Small intestine (tissue), 16 donors: ENCODE data around the gene ZSWIM1. TPM values are rescaled to one million over a fixed set of nuclear protein-coding genes. Genes with fewer than 3 reads are reported as not detected.

ENCODE experiments used
- DNase-seq, 2 donors: peaks; one replicate each; pipeline versions ENCODE4 v3.0.0 to v3.0.0-alpha.2; 2013
- FAIRE-seq: peaks from 2 replicates; lab custom pipeline; 2012; peaks lifted over from hg19 to GRCh38; lab: Jason Lieb, UNC
- H3K27ac ChIP-seq, 3 donors: one replicate each; pipeline ENCODE4 v1.5.1; 2013; ENCODE audit warnings: low read length in 2 of 3, mild to moderate bottlenecking in 2 of 3, control low read depth in 1 of 3, inconsistent platforms in 1 of 3, low read depth in 1 of 3, moderate library complexity in 1 of 3
- H3K27me3 ChIP-seq, 3 donors: one replicate each; pipeline ENCODE4 v1.6.1; 2013; ENCODE audit warnings: low read length in 3 of 3, inconsistent platforms in 1 of 3; ENCODE audit not compliant: control insufficient read depth in 3 of 3, insufficient read depth in 3 of 3
- H3K36me3 ChIP-seq, 3 donors: one replicate each; pipeline ENCODE4 v1.6.1; 2013; ENCODE audit warnings: low read length in 3 of 3, inconsistent platforms in 1 of 3, low read depth in 1 of 3, mild to moderate bottlenecking in 1 of 3, moderate library complexity in 1 of 3; ENCODE audit not compliant: control insufficient read depth in 3 of 3, insufficient read depth in 2 of 3
- H3K4me1 ChIP-seq, 3 donors: one replicate each; pipeline ENCODE4 v1.6.1; 2013; ENCODE audit warnings: low read length in 2 of 3, inconsistent platforms in 1 of 3, low read depth in 1 of 3, mild to moderate bottlenecking in 1 of 3, moderate library complexity in 1 of 3; ENCODE audit not compliant: control insufficient read depth in 3 of 3, insufficient read depth in 2 of 3
- H3K4me3 ChIP-seq, 3 donors: one replicate each; pipeline ENCODE4 v1.5.1; 2013; ENCODE audit warnings: low read length in 3 of 3, control low read depth in 1 of 3, inconsistent platforms in 1 of 3, low read depth in 1 of 3, mild to moderate bottlenecking in 1 of 3, moderate library complexity in 1 of 3
- H3K9me3 ChIP-seq, 2 donors: one replicate each; pipeline ENCODE4 v1.6.1; 2013; ENCODE audit warnings: low read depth in 1 of 2, low read length in 1 of 2; ENCODE audit not compliant: control insufficient read depth in 2 of 2, insufficient read depth in 1 of 2
- WGBS, 3 donors: extraction: QIAGEN DNeasy Blood & Tissue Kit; methylation state at CpG; one replicate each; pipeline ENCODE4 v1.1.7; 2013; 5-methylcytosine and 5-hydroxymethylcytosine counted together
- long read RNA-seq, 10 donors: transcript quantifications; one replicate each; lab custom pipeline, GENCODE V29; 2026
- polyA plus RNA-seq, 4 donors: library from polyadenylated mRNA; stranded (reverse) in 3 of 4; unstranded in 1 of 4; fragments of 200-250 nt in 3 of 4; fragments of 120-200 nt in 1 of 4; gene quantifications; one replicate each; pipeline versions ENCODE4 v1.2.1 to v1.2.3, GENCODE V29; 2013
- donor health status: healthy with polysubstance abuse.
- donor health status: control.
- donor health status: control.
- donor health status: Bipolar disorder and iron deficiency.
- donor health status: healthy.

ZSWIM1 gene
- 10 to 100 TPM in 1 of 4 donors, 1 to 10 TPM in 3; 2.5 to 17.1 (median 3.6) TPM for polyA plus RNA-seq
- long read RNA-seq, donor 1, partial matches to known transcripts, result 0 of 4 reads
- long read RNA-seq, donor 1, other reads (novel, unspliced or antisense), result 0 of 4 reads
- long read RNA-seq, donor 2, partial matches to known transcripts, result 7 of 7 reads
- long read RNA-seq, donor 2, other reads (novel, unspliced or antisense), result 0 of 7 reads
- long read RNA-seq, donor 3, partial matches to known transcripts, result 22 of 22 reads
- long read RNA-seq, donor 3, other reads (novel, unspliced or antisense), result 0 of 22 reads
- long read RNA-seq, donor 4, result 0 reads
- long read RNA-seq, donor 5, result 0 reads
- long read RNA-seq, donor 6, result 0 reads
- long read RNA-seq, donor 7, partial matches to known transcripts, result 0 of 1 reads
- long read RNA-seq, donor 7, other reads (novel, unspliced or antisense), result 0 of 1 reads
- long read RNA-seq, donor 8, result 0 reads
- long read RNA-seq, donor 9, partial matches to known transcripts, result 0 of 1 reads
- long read RNA-seq, donor 9, other reads (novel, unspliced or antisense), result 0 of 1 reads
- long read RNA-seq, donor 10, partial matches to known transcripts, result 9 of 11 reads
- long read RNA-seq, donor 10, other reads (novel, unspliced or antisense), result 0 of 11 reads

DNA sequence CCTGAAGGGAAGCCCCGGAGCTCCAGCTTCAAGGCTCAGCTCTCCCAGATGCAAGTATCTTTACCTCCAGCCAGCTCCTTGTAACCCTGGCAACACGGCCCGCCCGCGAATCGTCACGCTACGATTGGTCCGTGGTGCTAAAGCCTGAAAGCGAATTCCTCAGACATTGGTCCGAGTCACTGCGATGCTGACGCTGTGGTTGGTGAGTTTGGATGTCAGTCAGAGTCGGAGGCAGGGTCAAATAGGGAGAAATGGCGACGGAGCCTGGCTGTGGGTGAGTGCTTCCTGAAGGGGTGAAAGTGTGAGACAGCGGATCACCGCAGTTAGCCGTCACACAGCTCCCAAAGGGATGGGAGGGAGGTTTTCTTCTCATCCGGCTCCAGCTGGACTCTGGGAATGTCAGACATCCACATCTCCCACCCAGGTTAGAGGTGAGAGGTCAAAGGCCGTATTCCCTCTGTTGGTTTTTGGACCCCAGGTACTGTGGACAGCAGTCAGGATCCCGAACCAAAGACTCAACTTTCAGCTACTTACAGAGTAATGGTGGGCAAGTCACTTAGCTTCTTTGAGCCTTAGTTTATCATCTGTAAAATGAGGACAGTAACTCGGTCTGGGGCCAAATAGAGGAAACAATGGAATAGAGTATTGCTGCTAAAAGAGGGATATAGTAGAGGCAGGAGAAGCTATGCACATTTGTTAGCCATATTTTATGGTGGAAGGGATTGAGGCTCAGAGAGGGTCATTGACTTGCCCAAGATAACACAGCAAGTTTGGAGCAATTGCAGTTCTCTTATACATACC, at the start of gene ZSWIM1:
Gene ZSWIM1, plus strand, starts transcription at position 240 of the 801 bp plus-strand sequence. CDS start 1,366 bp downstream, outside the sequence.
- FAIRE-seq (no peak), DNase-seq (peak; percentile 99 to 100)
- 0 to 1% (median 0%) methylated on average over 23 of the region's 23 CpGs for WGBS, 3 donors
- Histone ChIP-seq H3K27ac (peak within 1 kb of the TSS; percentile 66 to 91 (median 77)), H3K4me1 (peaks cover 0 to 10% (median 0%) of the 10 kb centered on the region in 3 donors), H3K36me3 (peaks cover 3 to 44% (median 8%) of the 10 kb centered on the region in 3 donors), H3K4me3 (peak within 1 kb of the TSS; percentile 37 to 73 (median 65)), H3K9me3 (no peaks in the 10 kb centered on the region), H3K27me3 (no peaks in the 10 kb centered on the region)

DNA sequence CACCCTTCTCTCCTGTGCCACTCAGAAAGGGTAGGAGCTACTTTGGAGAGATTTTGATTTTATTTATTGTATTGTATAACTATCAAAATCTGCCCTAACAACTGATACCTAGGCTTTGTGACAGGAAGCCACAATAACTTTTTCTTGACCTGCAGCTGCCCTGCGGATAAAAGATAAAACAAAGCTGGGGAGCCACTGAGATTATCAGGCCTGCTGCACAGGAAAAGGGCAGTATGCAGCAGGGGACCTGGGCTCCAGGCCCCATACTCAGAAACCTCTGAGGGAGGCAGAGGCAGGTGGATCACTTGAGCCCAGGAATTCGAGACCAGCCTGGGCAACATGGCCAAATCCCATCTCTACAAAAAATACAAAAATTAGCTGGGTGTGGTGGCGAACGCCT, 48.4 kb upstream of the ZSWIM1 start:
- FAIRE-seq (no peak), DNase-seq (no peak)
- WGBS, 3 donors, result 83 to 88% (median 84%) methylated on average over 4 of the region's 4 CpGs
- Histone ChIP-seq H3K27me3 (no peaks in the 10 kb centered on the region), H3K27ac (peak overlapping the region in 1 of 3 donors; percentile 87), H3K36me3 (peaks cover 0 to 8% (median 0%) of the 10 kb centered on the region in 3 donors), H3K9me3 (no peaks in the 10 kb centered on the region), H3K4me3 (no peak overlapping the region), H3K4me1 (peaks cover 0 to 3% (median 0%) of the 10 kb centered on the region in 3 donors)

DNA sequence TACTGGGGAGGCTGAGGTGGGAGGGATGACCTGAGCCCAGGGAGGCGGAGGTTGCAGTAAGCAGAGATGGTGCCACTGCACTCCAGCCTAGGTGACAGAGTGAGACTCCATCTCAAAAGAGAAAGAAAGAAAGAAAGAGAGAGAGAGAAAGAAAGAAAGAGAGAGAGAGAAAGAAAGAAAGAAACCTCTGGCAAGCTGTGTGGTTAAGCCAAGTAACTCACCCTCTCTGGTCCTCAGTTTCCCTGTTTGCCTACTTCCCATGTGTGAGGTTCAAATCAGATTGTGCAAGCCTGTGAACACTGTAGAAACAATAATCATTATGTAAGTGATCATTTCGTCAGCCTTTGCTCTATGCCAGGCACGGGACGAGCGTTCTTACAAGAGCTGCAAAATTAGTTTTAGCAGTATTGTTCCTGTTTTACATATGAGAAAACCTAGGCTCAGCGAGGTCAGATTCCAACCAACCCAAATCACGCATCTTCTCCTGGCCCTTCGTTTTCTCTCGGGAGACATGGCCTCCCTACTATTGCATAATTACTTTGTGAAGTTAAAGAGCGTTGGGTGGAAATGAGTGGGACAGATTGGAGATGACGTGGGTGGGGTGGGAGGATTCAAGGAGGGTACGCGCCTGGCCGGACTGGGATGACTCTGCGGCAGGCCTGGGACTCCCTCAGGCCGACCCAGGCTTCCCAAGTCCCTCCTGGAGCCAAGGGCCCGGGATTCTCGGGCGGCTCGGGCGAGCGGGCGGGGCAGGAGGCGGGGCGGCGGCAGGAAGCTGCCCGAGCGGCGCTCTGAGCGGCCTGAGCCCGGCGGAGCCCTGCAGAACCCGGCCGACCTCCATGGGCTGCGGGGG, 47.8 kb upstream of the ZSWIM1 start, which contains the start of gene SNX21:
Gene SNX21, plus strand, starts transcription at position 770 of the 853 bp plus-strand sequence. CDS start 121 bp downstream, outside the sequence.
- peaks cover 0 to 8% (median 0%) of the 10 kb centered on the region in 3 donors for H3K36me3 ChIP-seq
- H3K4me3 ChIP-seq, result peak within 1 kb of the TSS; percentile 72 to 83 (median 74)
- no peaks in the 10 kb centered on the region for H3K9me3 ChIP-seq
- WGBS, 3 donors, result 5 to 13% (median 6%) methylated on average over 19 to 35 of the region's 35 CpGs
- no peaks in the 10 kb centered on the region for H3K27me3 ChIP-seq
- DNase-seq, result peak; percentile 67 to 87
- H3K27ac ChIP-seq, result peak within 1 kb of the TSS; percentile 54 to 87 (median 72)
- no peak for FAIRE-seq
- peaks cover 0 to 3% (median 0%) of the 10 kb centered on the region in 3 donors for H3K4me1 ChIP-seq

DNA sequence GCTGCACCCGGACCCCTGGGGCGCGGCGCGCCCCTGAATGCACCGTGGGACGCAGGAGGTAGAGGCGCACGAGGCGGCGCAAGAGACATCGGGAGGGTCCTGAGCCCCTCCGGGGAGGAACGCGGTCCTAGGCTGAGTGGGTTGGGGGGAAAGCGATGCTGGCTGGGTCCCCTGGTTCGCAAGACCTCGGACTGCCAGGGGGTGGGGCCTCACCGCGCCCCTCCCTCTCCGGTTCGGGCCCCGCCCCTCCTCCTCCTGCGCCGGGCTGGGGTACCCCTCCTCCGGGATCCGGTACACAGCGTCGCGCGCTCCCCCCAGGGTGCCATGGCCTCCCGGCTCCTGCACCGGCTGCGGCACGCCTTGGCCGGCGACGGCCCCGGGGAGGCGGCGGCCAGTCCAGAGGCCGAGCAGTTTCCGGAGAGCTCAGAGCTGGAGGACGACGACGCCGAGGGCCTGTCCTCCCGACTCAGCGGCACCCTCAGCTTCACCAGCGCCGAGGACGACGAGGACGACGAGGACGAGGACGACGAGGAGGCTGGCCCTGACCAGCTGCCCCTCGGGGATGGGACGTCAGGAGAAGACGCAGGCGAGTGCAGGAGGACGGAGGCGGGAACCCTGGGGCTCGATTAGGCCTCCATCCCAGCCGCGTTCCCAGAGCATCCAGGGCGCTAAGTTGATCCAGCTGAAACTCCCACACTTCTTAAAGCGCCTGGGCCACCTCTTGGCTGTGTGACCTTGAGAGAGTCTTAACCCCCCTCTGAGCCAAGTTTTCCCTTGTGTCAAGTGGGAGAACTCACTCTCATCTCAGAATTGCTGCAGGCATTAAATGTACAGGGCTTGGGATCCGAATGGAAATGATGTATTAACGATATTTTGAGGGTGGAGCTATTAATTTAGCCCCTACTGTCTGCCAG, 46.9 kb upstream of the ZSWIM1 start:
- Histone ChIP-seq H3K27me3 (no peaks in the 10 kb centered on the region), H3K4me1 (peaks cover 0 to 3% (median 0%) of the 10 kb centered on the region in 3 donors), H3K9me3 (no peaks in the 10 kb centered on the region), H3K36me3 (peaks cover 0 to 8% (median 0%) of the 10 kb centered on the region in 3 donors), H3K4me3 (peak overlapping the region; percentile 72 to 83 (median 74)), H3K27ac (peak overlapping the region; percentile 54 to 87 (median 72))
- DNase-seq (peak; percentile 51 to 79), FAIRE-seq (no peak)
- 3 to 5% (median 4%) methylated on average over 50 to 71 of the region's 71 CpGs for WGBS, 3 donors

DNA sequence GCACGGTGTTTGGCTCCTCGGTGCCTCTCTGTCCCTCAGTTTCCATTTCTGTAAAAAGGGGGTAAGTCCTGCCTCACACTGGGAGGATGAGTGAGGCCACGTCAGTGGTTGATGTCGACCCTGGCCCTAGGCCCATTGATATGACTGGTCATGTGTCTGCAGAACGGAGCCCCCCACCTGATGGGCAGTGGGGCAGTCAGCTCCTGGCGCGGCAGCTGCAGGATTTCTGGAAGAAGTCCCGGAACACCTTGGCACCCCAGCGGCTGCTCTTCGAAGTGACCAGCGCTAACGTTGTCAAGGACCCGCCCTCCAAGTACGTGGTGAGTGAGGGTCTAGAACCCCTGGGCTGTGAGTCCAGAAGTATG, 46.2 kb upstream of the ZSWIM1 start:
- H3K4me3 ChIP-seq, result no peak overlapping the region
- H3K36me3 ChIP-seq, result peaks cover 0 to 8% (median 0%) of the 10 kb centered on the region in 3 donors
- no peaks in the 10 kb centered on the region for H3K9me3 ChIP-seq
- FAIRE-seq, result no peak
- no peaks in the 10 kb centered on the region for H3K27me3 ChIP-seq
- DNase-seq, result no peak
- H3K27ac ChIP-seq, result peak overlapping the region in 1 of 3 donors; percentile 22
- 79 to 84% (median 83%) methylated on average over 14 of the region's 14 CpGs for WGBS, 3 donors
- H3K4me1 ChIP-seq, result peaks cover 0 to 3% (median 0%) of the 10 kb centered on the region in 3 donors

DNA sequence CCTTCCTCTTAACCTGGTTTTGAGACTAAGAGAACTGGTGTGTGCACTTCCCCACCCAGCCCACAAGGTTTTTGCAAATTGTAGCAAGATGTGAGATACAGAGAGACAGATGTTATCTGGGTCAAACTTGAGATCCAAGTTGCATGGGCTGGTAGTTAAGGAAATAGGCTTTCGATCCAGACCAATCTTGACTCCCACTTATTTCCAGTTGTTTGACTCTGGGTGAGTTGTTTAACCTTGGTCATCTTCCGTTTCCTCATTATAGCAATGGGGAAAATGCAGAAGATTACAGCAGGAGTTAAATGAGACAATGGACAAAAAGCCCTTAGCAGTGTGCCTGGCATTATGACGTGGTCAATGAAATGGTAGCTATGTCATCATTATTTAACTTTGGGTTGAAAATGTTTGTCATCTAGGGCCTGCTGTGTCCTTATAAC, 45.7 kb upstream of the ZSWIM1 start:
- DNase-seq (no peak), FAIRE-seq (no peak)
- H3K27ac ChIP-seq, result no peak overlapping the region
- no peaks in the 10 kb centered on the region for H3K9me3 ChIP-seq
- H3K4me1 ChIP-seq, result peaks cover 0 to 3% (median 0%) of the 10 kb centered on the region in 3 donors
- no peak overlapping the region for H3K4me3 ChIP-seq
- H3K36me3 ChIP-seq, result peaks cover 0 to 14% (median 0%) of the 10 kb centered on the region in 3 donors
- H3K27me3 ChIP-seq, result no peaks in the 10 kb centered on the region
- WGBS, 3 donors, result 67 to 90% (median 80%) methylated on average over 3 of the region's 3 CpGs

DNA sequence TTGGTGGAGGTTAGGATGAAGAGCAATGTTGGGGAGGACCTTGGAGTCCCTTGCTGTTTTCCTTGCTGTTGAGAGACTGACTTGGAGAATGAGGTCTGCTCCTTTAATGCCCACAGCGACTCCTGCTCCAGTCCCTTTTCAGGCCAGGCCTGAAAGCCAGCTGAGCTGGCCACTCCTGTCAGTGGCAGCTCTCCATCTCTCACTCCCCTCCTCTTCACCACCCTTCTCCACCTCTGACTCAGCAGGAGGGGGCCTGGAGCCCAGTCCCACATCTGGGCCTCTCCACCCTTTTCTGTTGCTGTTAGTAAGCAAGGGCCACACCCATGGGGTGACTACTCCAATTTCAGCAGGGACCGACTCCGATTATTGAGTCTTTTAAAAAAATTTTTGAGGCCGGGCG, 45.2 kb upstream of the ZSWIM1 start:
- H3K4me1 ChIP-seq, result peaks cover 0 to 3% (median 0%) of the 10 kb centered on the region in 3 donors
- no peaks in the 10 kb centered on the region for H3K27me3 ChIP-seq
- H3K9me3 ChIP-seq, result no peaks in the 10 kb centered on the region
- DNase-seq, result no peak
- H3K27ac ChIP-seq, result no peak overlapping the region
- no peak for FAIRE-seq
- H3K36me3 ChIP-seq, result peaks cover 0 to 18% (median 0%) of the 10 kb centered on the region in 3 donors
- WGBS, 3 donors, result 77 to 94% (median 91%) methylated on average over 5 of the region's 5 CpGs
- no peak overlapping the region for H3K4me3 ChIP-seq
